ENCODE data around the gene LAMTOR3. TPM values are rescaled to one million over a fixed set of nuclear protein-coding genes. Genes with fewer than 3 reads are reported as not detected.

LAMTOR3 gene
- total RNA-seq, 6 experiments from 2014 or later, result 14.7 to 24.6 (median 18.9) TPM

DNA sequence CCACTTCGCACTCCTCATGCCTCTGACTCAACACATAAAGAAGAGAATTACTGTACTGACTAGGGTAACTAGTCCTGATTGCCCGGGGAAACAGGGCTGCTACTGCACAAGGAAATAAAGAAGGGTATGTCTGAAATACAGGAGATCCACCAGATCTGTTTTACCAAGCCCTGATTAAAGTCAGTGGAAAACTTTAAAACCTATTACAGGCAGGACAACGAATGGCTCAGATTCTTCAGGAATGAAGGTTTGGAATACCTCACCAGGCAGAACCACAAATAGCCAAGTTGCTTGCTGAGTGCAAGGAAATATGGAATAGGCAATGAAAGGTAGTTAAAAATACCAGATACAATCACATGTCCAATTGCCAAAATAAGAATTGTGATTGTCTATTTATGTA, 17.3 kb downstream of the LAMTOR3 start:
- TF ChIP-seq, protein P1, sequence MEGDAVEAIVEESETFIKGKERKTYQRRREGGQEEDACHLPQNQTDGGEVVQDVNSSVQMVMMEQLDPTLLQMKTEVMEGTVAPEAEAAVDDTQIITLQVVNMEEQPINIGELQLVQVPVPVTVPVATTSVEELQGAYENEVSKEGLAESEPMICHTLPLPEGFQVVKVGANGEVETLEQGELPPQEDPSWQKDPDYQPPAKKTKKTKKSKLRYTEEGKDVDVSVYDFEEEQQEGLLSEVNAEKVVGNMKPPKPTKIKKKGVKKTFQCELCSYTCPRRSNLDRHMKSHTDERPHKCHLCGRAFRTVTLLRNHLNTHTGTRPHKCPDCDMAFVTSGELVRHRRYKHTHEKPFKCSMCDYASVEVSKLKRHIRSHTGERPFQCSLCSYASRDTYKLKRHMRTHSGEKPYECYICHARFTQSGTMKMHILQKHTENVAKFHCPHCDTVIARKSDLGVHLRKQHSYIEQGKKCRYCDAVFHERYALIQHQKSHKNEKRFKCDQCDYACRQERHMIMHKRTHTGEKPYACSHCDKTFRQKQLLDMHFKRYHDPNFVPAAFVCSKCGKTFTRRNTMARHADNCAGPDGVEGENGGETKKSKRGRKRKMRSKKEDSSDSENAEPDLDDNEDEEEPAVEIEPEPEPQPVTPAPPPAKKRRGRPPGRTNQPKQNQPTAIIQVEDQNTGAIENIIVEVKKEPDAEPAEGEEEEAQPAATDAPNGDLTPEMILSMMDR (IDR thresholded peaks at IDR 0.05), result no peak
- TF ChIP-seq POLR2A (IDR thresholded peaks at IDR 0.05), result no peak
- intact Hi-C loops (cut with DNase I), result no loop called here
- H3K9me3 ChIP-seq, result no peaks in the 10 kb centered on the region
- no peaks in the 10 kb centered on the region for H3K27me3 ChIP-seq
- WGBS (ENCODE audit: insufficient coverage, low coverage, low lambda C conversion rate, missing lambda C conversion rate), result 96% methylated on average over 3 of the region's 3 CpGs
- DNase-seq (no peak), ATAC-seq (no peak)
- H3K4me1 ChIP-seq, result no peaks in the 10 kb centered on the region
- H3K36me3 ChIP-seq, result peaks cover 0 to 41% (median 19%) of the 10 kb centered on the region in 4 donors
- H3K27ac ChIP-seq, result no peak overlapping the region
- H3K4me3 ChIP-seq, result no peak overlapping the region

DNA sequence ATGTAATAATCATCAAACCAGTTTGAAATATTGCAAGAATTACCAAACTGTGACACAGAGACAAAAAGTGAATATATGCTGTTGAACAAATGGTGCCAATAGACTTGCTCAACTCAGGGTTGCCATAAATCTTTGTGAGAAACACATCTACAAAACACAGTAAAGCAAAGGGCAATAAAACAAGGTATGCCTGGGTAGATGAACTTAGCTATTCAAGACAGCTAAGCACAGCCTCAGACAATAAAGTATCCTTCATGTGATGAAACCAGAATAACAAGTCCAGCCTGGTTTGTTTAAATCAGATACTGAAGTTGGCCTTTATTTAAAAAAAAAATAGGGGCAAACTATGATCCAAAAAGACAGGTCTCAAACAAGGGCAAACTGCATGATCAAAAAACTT, 19.2 kb downstream of the LAMTOR3 start:
- Histone ChIP-seq H3K27ac (no peak overlapping the region), H3K36me3 (peaks cover 0 to 22% (median 7%) of the 10 kb centered on the region in 4 donors), H3K9me3 (no peaks in the 10 kb centered on the region), H3K4me3 (no peak overlapping the region), H3K4me1 (no peaks in the 10 kb centered on the region), H3K27me3 (no peaks in the 10 kb centered on the region)
- TF ChIP-seq POLR2A (IDR thresholded peaks at IDR 0.05), result no peak
- TF ChIP-seq, protein P1 (IDR thresholded peaks at IDR 0.05), result no peak
- no peak for ATAC-seq
- intact Hi-C loops (cut with DNase I), result no loop called here
- DNase-seq, result no peak

DNA sequence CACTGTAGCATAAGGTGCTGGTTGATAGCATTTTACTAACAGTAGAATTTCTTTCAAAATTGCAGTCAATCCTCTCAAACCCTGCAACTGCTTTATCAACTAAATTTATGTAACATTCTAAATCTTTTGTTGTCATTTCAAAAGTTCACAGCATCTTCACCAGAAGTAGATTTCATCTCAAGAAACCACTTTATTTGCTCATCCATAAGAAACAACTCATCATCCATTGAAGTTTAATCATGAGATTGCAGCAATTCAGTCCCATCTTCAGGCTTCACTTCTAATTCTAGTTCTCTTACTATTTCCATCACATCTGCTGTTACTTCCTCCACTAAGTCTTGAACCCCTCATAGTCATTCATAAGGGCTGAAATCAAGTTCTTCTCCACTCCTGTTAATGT, 21.7 kb downstream of the LAMTOR3 start:
- Histone ChIP-seq H3K4me3 (no peak overlapping the region), H3K36me3 (no peaks in the 10 kb centered on the region), H3K27me3 (no peaks in the 10 kb centered on the region), H3K4me1 (no peaks in the 10 kb centered on the region), H3K27ac (no peak overlapping the region), H3K9me3 (no peaks in the 10 kb centered on the region)
- DNase-seq, result no peak
- intact Hi-C loops (cut with DNase I), result no loop called here
- no peak for ATAC-seq
- TF ChIP-seq, protein P1 (IDR thresholded peaks at IDR 0.05), result no peak
- TF ChIP-seq POLR2A (IDR thresholded peaks at IDR 0.05), result no peak

DNA sequence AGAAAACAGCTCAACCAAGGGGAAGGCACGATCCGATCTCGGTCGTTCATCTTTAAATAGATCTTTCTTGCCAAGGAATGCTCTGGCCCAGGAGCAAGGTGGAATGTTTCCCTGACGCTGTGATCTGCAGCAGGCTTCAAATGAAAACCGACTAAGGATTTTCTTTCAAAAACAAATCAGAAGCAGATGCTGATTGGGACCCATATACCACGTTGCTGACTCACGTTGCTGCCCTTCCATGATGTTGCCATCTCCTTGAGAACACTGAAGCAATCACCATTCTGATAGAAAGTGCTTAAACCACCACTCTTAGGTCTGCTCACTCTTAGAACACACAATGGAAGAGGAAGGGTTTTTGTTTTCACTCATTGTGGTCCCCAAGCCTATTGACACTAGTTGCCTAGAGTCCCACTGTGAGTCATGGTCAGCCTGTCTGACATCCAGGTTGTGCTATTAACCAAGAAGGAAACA, 26.1 kb downstream of the LAMTOR3 start:
- H3K36me3 ChIP-seq, result no peaks in the 10 kb centered on the region
- no peaks in the 10 kb centered on the region for H3K27me3 ChIP-seq
- H3K4me3 ChIP-seq, result no peak overlapping the region
- intact Hi-C loops (cut with DNase I), result no loop called here
- no peak for ATAC-seq
- TF ChIP-seq, protein P1 (IDR thresholded peaks at IDR 0.05), result no peak
- TF ChIP-seq POLR2A (IDR thresholded peaks at IDR 0.05), result no peak
- no peak overlapping the region for H3K27ac ChIP-seq
- no peak for DNase-seq
- H3K9me3 ChIP-seq, result no peaks in the 10 kb centered on the region
- H3K4me1 ChIP-seq, result no peaks in the 10 kb centered on the region
- WGBS (ENCODE audit: insufficient coverage, low coverage, low lambda C conversion rate, missing lambda C conversion rate), result 67% methylated on average over 8 of the region's 8 CpGs

DNA sequence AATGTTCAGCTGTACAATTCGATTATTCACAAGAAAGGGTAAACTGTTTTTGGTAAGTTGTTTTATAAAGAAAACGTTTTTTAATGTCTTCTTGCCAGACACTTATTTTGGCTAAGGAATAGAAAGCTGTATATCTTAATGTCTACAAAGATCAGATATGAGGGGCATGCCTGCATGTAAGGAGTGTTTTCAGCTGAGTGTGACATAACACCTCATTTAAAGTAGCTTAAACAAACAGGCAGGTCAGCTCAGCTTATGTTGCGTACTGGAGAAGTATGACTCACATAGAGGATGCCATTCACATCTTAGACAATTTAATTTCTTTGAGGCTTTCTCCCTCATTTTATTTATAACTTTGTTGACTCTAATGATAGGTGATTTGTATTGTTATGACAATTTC, 30.4 kb downstream of the LAMTOR3 start:
- H3K27ac ChIP-seq, result no peak overlapping the region

More for the DNA sequence above, 30.4 kb downstream of the LAMTOR3 start:
- Histone ChIP-seq H3K36me3 (no peaks in the 10 kb centered on the region), H3K9me3 (no peaks in the 10 kb centered on the region), H3K4me3 (no peak overlapping the region), H3K4me1 (no peaks in the 10 kb centered on the region), H3K27me3 (no peaks in the 10 kb centered on the region)
- WGBS (ENCODE audit: insufficient coverage, low coverage, low lambda C conversion rate, missing lambda C conversion rate), result 59% methylated on average over 3 of the region's 3 CpGs
- TF ChIP-seq, protein P1 (IDR thresholded peaks at IDR 0.05), result no peak
- TF ChIP-seq POLR2A (IDR thresholded peaks at IDR 0.05), result no peak
- no peak for DNase-seq
- ATAC-seq, result no peak
- intact Hi-C loops (cut with DNase I), result no loop called here

All from right lobe of liver (tissue), 6 donors.